Body of pancreas (tissue), 4 donors: ENCODE results near the gene UCK2. TPM values are rescaled to one million over a fixed set of nuclear protein-coding genes. Genes with fewer than 3 reads are reported as not detected.
A peak's percentile ranks its signal among the peaks of the same experiment; 100 is the strongest.

ENCODE experiments used
- ATAC-seq: fragments of 150-250 bp; one replicate; pipeline ENCODE4 v1.9.1; 2016
- DNase-seq, 4 donors: peaks; one replicate each; pipeline ENCODE4 v3.0.0-alpha.2; 2019
- H3K27ac ChIP-seq, 4 donors: fragments of 200-600 bp; sonication (generic); 1 replicate in 3 of 4; 2 replicates in 1 of 4; pipeline versions ENCODE4 v1.5.1 to v1.6.1; 2016 to 2019; ENCODE audit warnings: mild to moderate bottlenecking in 1 of 4, mixed read lengths in 1 of 4, moderate library complexity in 1 of 4
- H3K27me3 ChIP-seq, 2 donors: fragments of 200-600 bp; sonication (generic); one replicate each; pipeline ENCODE4 v1.6.0; 2016; ENCODE audit warnings: mild to moderate bottlenecking in 1 of 2
- H3K36me3 ChIP-seq, 2 donors: fragments of 200-600 bp; sonication (generic); replicated peaks in 1 of 2; 2 replicates each; pipeline ENCODE4 v1.5.1; 2016; ENCODE audit warnings: low read depth in 2 of 2; ENCODE audit not compliant: insufficient read depth in 1 of 2
- H3K4me1 ChIP-seq: fragments of 200-600 bp; sonication (generic); one replicate; pipeline ENCODE4 v1.6.0; 2016
- H3K4me3 ChIP-seq, 2 donors: fragments of 200-600 bp; sonication (generic); 1 replicate in 1 of 2; 2 replicates in 1 of 2; pipeline ENCODE4 v1.5.1; 2016 to 2019
- H3K9me3 ChIP-seq, 3 donors: fragments of 200-600 bp; sonication (generic); 1 replicate in 2 of 3; 2 replicates in 1 of 3; pipeline ENCODE4 v1.5.1; 2016
- CTCF ChIP-seq, 7 experiments: fragments of 450-650 bp in 4 of 7; fragments of 200-600 bp in 3 of 7; sonication (generic) in 3 of 7; IDR thresholded peaks; one replicate each; pipeline ENCODE4 v1.5.1; 2016 to 2019; ENCODE audit warnings: antibody characterized with exemption in 7 of 7
- POLR2A ChIP-seq, 3 donors: fragments of 450-650 bp; IDR thresholded peaks; one replicate each; pipeline ENCODE4 v1.6.1; 2016; ENCODE audit warnings: antibody characterized with exemption in 3 of 3, mild to moderate bottlenecking in 2 of 3
- WGBS, 2 donors: methylation state at CpG; one replicate each; pipeline ENCODE4 v1.1.5; 2017; 5-methylcytosine and 5-hydroxymethylcytosine counted together
- intact Hi-C: fragments of 100-400 bp; cut with DNase I; formaldehyde crosslinking; loops from one replicate; pipeline ENCODE4 v1.15.1; 2023
- total RNA-seq, 2 donors: library from RNA; depleted of rRNA; stranded (reverse); fragments of >200 nt; gene quantifications; one replicate each; pipeline ENCODE4 v1.1.0, GENCODE V29; 2016

Gene UCK2
- total RNA-seq, 2 donors from 2014 or later = 23.3 to 27.4 TPM

- no peak for TF ChIP-seq POLR2A (IDR thresholded peaks at IDR 0.05)
- peak; percentile 44 to 77 (median 67) for TF ChIP-seq CTCF (IDR thresholded peaks at IDR 0.05)
- peak; percentile 40 to 51 (median 44) for DNase-seq
- Histone ChIP-seq H3K27ac (no peak overlapping the region), H3K4me3 (no peak overlapping the region), H3K36me3 (no peaks in the 10 kb centered on the region), H3K9me3 (no peaks in the 10 kb centered on the region), H3K4me1 (peaks cover 4% of the 10 kb centered on the region), H3K27me3 (no peaks in the 10 kb centered on the region)
- 60% methylated on average over 10 of the region's 10 CpGs for WGBS, 2 donors
- ATAC-seq = no peak
- intact Hi-C loops = no loop called here
These were observed 100.8 kb downstream of the UCK2 start for GRCh38 chr1:165928075-165928731.

GRCh38 chr1:165930961-165931360 is 103.5 kb downstream of the UCK2 start:
- no peak for TF ChIP-seq POLR2A (IDR thresholded peaks at IDR 0.05)
- TF ChIP-seq CTCF (IDR thresholded peaks at IDR 0.05) = no peak
- intact Hi-C loops = no loop called here
- Histone ChIP-seq H3K9me3 (no peaks in the 10 kb centered on the region), H3K27ac (no peak overlapping the region), H3K4me3 (no peak overlapping the region), H3K36me3 (no peaks in the 10 kb centered on the region), H3K4me1 (no peaks in the 10 kb centered on the region), H3K27me3 (no peaks in the 10 kb centered on the region)
- WGBS, 2 donors = 94 to 95% methylated on average over 1 of the region's 1 CpG
- DNase-seq (no peak), ATAC-seq (no peak)

- TF ChIP-seq CTCF (IDR thresholded peaks at IDR 0.05) (no peak), POLR2A (IDR thresholded peaks at IDR 0.05) (no peak)
- Histone ChIP-seq H3K36me3 (no peaks in the 10 kb centered on the region), H3K27me3 (no peaks in the 10 kb centered on the region), H3K27ac (no peak overlapping the region), H3K9me3 (no peaks in the 10 kb centered on the region), H3K4me3 (no peak overlapping the region), H3K4me1 (no peaks in the 10 kb centered on the region)
- ATAC-seq (no peak), DNase-seq (no peak)
- intact Hi-C loops = no loop called here
- 73 to 78% methylated on average over 7 to 8 of the region's 9 CpGs for WGBS, 2 donors
These were observed 106.2 kb downstream of the UCK2 start for GRCh38 chr1:165933446-165934170.

GRCh38 chr1:165936542-165936941 is 109.1 kb downstream of the UCK2 start:
- no peaks in the 10 kb centered on the region for H3K27me3 ChIP-seq
- no peak overlapping the region for H3K27ac ChIP-seq
- no peaks in the 10 kb centered on the region for H3K36me3 ChIP-seq
- TF ChIP-seq POLR2A (IDR thresholded peaks at IDR 0.05) (no peak), CTCF (IDR thresholded peaks at IDR 0.05) (no peak)
- no peaks in the 10 kb centered on the region for H3K9me3 ChIP-seq
- ATAC-seq = no peak
- no peak for DNase-seq
- WGBS, 2 donors = 83 to 87% methylated on average over 5 of the region's 5 CpGs
- H3K4me3 ChIP-seq = no peak overlapping the region
- intact Hi-C loops = no loop called here
- H3K4me1 ChIP-seq = no peaks in the 10 kb centered on the region
